Hematopoietic multipotent progenitor cell treated with erythropoietin and hydrocortisone succinate and interleukin-3 and kit ligand, for 4 days (in vitro differentiated cells): ENCODE results near the gene WNT1.

Experiments used
- DNase-seq: peaks from one replicate; pipeline ENCODE4 v3.0.0-alpha.2; 2015

The WNT1 gene

DNA sequence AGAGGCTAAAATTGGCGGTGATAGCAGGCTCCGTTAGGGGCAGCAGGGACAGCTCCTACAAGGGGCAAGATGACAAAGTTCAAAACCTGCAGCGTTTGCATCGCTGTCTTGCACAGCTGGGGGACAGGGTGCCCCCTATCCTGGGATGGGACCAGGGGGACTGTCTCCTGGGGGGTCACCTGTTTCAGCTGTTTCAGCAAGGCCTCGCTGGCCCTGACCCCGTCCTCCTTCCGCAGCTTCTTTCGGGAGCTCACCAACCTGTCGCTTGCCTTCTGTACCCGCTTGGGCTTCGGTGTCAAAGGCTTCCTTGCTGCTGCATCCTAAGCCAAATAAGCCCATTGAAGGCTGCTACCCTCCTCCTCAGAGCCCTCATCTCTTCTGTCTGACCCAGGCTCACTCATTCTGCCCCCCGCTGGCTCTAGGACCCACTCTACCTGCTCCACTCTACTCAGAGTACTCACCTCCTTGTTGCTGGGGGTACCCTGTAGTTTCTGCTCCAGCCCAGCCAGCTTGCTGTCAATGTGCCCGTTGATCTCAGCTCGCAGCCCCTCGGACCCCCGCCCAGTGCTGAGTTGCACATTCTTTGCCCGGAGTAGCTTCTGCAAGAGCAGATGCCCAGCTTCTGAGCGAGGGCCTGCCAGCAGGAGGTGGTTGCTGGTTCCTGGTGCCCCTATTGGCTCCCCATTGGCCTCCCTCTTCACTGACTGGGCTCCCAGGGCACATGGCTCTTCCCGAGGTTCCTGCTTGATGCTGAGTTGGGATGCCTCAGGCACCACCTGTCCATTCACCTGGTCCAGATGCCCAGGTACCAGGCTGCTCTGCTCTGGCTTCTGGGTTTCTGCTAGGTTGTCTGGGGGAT, 52.8 kb downstream of the WNT1 start:
- DNase-seq = no peak

DNA sequence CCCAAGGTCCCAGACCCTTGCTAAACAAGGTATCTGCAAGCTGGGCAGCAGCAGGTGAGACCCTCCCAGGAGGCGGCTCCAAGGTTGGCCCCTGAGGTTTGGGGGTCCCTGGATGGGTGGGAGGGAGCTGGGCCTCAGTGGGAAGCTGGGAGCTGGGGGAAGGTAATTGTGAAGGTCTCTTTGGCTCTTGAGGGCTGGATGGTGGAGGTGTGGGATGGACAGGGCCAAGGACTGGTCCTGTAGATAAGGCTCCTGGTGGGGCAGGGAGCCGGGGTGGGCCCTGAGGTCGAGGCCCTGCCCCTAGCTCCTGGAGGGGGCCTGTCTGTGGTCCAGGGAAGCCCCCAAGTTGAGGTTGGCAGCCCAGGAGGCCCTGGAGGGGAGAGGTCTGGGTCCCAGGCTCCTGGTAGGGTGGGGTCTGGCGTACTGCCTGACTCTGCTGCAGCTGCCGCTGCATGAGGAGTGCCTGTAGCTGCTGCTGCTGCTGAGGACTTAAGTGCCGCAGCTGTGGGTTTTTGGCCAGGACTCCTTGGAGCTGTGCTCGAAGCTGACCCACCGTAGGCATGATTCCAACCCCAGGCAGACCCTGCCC, 53.5 kb downstream of the WNT1 start:
- no peak for DNase-seq
